ENCODE data around the gene ALKBH6. TPM values are rescaled to one million over a fixed set of nuclear protein-coding genes. Genes with fewer than 3 reads are reported as not detected.
A peak's percentile ranks its signal among the peaks of the same experiment; 100 is the strongest.

ALKBH6 gene
- 23.5 TPM for polyA plus RNA-seq (2012; ENCODE audit: insufficient read length, low read depth)

DNA sequence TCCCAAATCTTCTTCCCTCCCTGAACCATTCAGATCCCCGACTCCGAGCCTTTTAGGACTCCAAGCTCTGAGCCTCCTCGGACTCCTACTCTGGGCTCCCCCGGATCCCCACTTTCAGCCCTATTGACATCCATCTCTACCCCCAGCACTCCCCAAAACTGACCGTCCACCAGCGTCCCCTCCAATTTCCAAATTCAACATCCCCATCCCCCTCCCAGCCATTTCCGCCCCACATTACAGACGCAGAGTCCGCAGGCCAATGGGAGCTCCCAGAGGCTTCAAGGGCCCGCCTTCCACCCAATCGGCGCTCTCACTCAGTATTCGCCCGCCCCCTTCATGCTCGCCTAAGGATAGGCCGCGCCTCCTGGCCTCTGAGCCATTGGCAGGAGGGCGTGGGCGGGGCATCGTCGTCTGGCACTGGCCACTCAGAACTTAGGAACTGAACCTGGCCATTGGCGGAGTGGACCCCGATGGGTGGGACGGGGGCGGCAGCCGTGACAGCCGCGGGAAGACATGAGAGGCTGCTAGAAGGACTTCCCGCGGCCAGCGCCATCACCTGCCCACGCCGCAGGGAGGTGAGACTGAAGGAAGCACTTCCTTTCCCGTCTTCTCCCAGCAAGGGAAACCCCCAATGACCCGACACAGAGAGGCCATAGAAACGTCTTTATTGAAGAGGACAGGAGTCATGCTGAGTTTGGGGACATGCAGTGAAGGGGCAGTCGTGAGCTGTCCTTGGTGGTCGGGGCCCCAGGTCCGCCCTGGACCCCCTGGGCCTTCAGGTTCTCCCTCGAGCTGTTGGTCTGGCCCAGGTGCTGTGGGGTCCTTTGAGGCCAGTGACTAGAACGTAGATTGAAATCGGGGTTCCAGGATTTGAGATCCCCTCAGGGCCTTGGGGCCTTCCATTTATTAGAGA, at the start of gene ALKBH6:
ALKBH6 (minus strand) TSS at position 202 of the 913 bp plus-strand sequence. CDS start 816 bp downstream, outside the sequence.
- TF ChIP-seq FOXP2 (optimal IDR thresholded peaks at IDR 0.05; ENCODE audit: borderline replicate concordance, extremely low read depth, extremely low read length, insufficient read depth): peak; percentile 44
- TF ChIP-seq, protein P1, sequence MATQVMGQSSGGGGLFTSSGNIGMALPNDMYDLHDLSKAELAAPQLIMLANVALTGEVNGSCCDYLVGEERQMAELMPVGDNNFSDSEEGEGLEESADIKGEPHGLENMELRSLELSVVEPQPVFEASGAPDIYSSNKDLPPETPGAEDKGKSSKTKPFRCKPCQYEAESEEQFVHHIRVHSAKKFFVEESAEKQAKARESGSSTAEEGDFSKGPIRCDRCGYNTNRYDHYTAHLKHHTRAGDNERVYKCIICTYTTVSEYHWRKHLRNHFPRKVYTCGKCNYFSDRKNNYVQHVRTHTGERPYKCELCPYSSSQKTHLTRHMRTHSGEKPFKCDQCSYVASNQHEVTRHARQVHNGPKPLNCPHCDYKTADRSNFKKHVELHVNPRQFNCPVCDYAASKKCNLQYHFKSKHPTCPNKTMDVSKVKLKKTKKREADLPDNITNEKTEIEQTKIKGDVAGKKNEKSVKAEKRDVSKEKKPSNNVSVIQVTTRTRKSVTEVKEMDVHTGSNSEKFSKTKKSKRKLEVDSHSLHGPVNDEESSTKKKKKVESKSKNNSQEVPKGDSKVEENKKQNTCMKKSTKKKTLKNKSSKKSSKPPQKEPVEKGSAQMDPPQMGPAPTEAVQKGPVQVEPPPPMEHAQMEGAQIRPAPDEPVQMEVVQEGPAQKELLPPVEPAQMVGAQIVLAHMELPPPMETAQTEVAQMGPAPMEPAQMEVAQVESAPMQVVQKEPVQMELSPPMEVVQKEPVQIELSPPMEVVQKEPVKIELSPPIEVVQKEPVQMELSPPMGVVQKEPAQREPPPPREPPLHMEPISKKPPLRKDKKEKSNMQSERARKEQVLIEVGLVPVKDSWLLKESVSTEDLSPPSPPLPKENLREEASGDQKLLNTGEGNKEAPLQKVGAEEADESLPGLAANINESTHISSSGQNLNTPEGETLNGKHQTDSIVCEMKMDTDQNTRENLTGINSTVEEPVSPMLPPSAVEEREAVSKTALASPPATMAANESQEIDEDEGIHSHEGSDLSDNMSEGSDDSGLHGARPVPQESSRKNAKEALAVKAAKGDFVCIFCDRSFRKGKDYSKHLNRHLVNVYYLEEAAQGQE (IDR thresholded peaks at IDR 0.05; ENCODE audit: insufficient read depth in 1 of 2, low read depth in 2 of 2, low read length in 2 of 2): peak; percentile 60 to 86; a peak in 3 of 4 replicates
- 0 out of 2 replicates have a peak, but pooled peaks have one; percentile 73 for TF ChIP-seq SIN3A (IDR thresholded peaks at IDR 0.05; ENCODE audit: borderline replicate concordance, insufficient read depth, low read length)
- peak; percentile 43; the same call in 1 of the 2 replicates for TF ChIP-seq TAF1 (IDR thresholded peaks at IDR 0.05; ENCODE audit: borderline replicate concordance, insufficient read depth, low read length)
- TF ChIP-seq POLR2AphosphoS5 (IDR thresholded peaks at IDR 0.05; ENCODE audit: low read depth, low read length): peak; percentile 84

DNA sequence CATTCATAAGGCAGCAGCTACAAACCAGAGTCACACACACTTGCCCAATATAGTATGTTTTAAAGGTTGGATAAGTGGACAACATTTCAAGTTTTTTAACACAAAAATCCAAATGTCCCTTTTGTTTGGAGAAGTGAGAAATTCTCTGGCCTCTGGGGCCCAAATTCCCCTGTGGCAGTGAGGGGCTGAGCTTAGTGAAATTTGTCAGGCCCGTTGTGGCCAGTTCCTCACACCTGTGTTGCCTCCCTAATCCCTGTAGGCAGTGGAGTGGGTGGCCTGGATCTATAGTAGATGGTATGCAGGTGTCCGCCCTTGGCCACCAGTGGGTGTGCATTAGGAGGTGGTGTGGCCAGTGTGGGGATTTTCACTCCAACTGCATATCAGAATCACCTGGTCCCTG, 47.4 kb upstream of the ALKBH6 start:
- TF ChIP-seq FOXP2 (optimal IDR thresholded peaks at IDR 0.05; ENCODE audit: borderline replicate concordance, extremely low read depth, extremely low read length, insufficient read depth) (no peak), POLR2AphosphoS5 (IDR thresholded peaks at IDR 0.05; ENCODE audit: low read depth, low read length) (no peak), TAF1 (IDR thresholded peaks at IDR 0.05; ENCODE audit: borderline replicate concordance, insufficient read depth, low read length) (no peak), SIN3A (IDR thresholded peaks at IDR 0.05; ENCODE audit: borderline replicate concordance, insufficient read depth, low read length) (no peak)
- TF ChIP-seq, protein P1 (IDR thresholded peaks at IDR 0.05; ENCODE audit: insufficient read depth in 1 of 2, low read depth in 2 of 2, low read length in 2 of 2): no peak

DNA sequence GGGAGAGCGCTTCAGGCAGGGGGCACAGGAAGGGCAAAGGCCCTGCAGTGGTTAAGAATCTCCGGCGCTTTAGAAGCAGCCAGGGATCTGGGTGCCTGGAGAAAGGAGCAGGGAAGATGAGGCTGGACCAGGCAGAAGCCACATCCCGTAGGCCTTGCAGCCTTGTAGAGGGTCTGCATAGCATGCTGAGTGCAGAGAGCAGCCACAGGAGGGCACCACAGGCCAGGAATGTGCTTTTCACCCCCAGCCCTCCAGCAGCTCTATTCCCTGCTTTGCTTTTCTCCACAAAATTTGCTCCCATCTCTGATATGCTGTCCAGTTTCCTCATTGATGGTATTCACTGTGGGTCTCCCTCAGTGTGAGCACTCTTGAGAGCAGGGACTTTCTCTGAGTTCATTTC, 46.4 kb upstream of the ALKBH6 start:
- TF ChIP-seq SIN3A (IDR thresholded peaks at IDR 0.05; ENCODE audit: borderline replicate concordance, insufficient read depth, low read length): no peak
- TF ChIP-seq FOXP2 (optimal IDR thresholded peaks at IDR 0.05; ENCODE audit: borderline replicate concordance, extremely low read depth, extremely low read length, insufficient read depth): peak; percentile 22

DNA sequence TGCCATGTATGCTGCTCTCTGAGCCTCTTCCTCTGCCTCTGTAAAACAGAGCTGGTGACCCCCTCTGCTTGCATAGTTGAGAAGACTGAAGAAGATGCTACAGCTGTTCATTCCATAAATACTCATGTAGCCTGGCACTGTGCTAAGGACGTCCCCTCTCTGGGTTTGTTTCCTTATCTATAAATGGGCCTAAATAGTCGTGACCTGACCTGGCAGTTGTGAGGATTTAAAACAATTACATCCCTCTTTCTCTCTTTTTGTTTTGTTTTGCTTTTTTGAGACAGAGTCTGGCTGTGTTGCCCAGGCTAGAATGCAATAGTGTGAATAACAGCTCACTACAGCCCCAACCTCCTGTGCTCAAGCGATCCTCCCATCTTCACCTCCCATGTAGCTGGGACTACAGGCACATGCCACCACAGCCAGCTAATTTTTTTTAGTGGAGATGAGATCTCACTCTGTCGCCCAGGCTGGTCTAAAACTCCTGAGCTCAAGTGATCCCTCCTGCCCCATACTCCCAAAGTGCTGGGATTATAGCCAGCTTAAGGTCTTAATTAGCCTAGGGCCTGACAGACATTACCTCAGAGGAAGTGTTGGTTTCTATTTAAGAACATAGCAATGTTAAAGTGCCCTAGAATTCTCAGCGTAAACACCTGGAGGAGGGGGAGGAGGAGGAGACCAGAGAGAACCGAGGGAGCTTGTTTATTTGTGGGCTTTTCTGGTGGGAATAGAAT, 45.3 kb upstream of the ALKBH6 start:
- TF ChIP-seq SIN3A (IDR thresholded peaks at IDR 0.05; ENCODE audit: borderline replicate concordance, insufficient read depth, low read length) (no peak), TAF1 (IDR thresholded peaks at IDR 0.05; ENCODE audit: borderline replicate concordance, insufficient read depth, low read length) (no peak), POLR2AphosphoS5 (IDR thresholded peaks at IDR 0.05; ENCODE audit: low read depth, low read length) (no peak), FOXP2 (optimal IDR thresholded peaks at IDR 0.05; ENCODE audit: borderline replicate concordance, extremely low read depth, extremely low read length, insufficient read depth) (no peak)
- TF ChIP-seq, protein P1 (IDR thresholded peaks at IDR 0.05; ENCODE audit: insufficient read depth in 1 of 2, low read depth in 2 of 2, low read length in 2 of 2): no peak

DNA sequence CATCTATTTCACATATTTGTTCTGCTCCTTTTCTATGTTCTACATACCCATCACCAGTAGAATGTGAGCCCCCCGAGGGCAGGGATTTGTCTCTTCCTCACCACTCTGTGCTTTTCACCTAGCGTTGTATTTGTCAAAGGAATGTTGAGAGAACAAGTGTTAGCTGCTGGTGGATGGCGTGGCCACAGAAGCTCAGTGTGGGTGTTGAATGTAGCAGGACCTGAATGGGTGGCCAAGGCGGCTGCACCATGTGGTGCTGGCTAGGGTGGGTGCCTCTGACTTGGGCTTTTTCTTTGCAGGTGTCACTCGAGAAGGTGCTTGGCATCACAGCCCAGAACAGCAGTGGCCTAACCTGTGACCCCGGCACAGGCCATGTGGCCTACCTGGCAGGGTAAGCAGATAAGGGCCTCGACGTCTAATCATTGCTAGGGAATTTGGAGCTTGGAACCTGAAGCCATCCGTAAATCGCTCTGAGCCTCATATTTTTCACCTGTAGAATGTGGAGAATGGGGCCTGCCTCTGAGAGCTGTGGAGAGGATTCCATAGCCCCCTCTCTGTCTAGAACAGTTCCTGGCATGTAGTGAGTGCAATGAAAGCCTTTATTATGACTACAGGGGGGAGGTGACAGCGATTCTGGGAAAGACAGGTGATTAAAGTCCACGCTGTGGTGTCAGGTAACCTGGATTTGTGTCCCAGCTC, 44.6 kb upstream of the ALKBH6 start:
- TF ChIP-seq, protein P1 (IDR thresholded peaks at IDR 0.05; ENCODE audit: insufficient read depth in 1 of 2, low read depth in 2 of 2, low read length in 2 of 2): no peak
